ENCODE data around the gene SLC12A1.

The SLC12A1 gene

GRCh38 chr15:48345516-48345915 lies 139.4 kb downstream of the SLC12A1 start:
- DNase-seq (ENCODE audit: low read depth in 2 of 3, low spot score in 2 of 3) = no peak

GRCh38 chr15:48352474-48353072 lies 146.5 kb downstream of the SLC12A1 start:
- no peak for DNase-seq (ENCODE audit: low read depth in 2 of 3, low spot score in 2 of 3)
